Measurements from ENCODE around the gene DNAH3. TPM values are rescaled to one million over a fixed set of nuclear protein-coding genes. Genes with fewer than 3 reads are reported as not detected.
A peak's percentile ranks its signal among the peaks of the same experiment; 100 is the strongest.

Gene DNAH3
- total RNA-seq, 1 experiment from 2014 or later, result 0.15 TPM

DNA sequence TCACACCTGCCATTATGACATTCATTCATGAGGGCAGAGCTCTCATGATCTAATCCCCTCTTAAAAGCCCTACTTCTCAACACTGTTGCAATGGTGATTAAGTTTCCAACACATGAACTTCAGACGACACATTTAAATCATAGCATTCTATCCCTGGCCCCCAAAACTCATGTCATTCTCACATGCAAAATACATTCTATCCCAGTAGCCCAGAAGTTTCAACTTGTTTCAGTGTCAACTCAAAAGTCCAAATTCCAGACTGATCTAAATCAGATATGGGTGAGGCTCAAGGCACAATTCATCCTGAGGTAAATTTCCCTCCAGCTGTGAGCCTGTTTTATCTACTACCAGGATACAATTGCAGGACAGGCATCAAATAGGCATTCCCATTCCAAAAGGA, 224.9 kb downstream of the DNAH3 start:
- Histone ChIP-seq H3K9me3 (ENCODE audit: control insufficient read depth in 1 of 2, insufficient read depth in 1 of 2, low read depth in 1 of 2, low read length in 2 of 2) (no peaks in the 10 kb centered on the region), H3K9ac (ENCODE audit: low read length) (no peak overlapping the region), H3K36me3 (ENCODE audit: control insufficient read depth in 1 of 2, insufficient read depth in 2 of 2, low read length in 2 of 2) (no peaks in the 10 kb centered on the region), H3K4me3 (replicated peaks in 1 of 2; ENCODE audit: low read depth in 1 of 2, low read length in 2 of 2) (no peak overlapping the region), H3K4me2 (ENCODE audit: low read length) (no peak overlapping the region), H3K9me2 (ENCODE audit: insufficient read depth) (no peaks in the 10 kb centered on the region), H4K20me1 (ENCODE audit: insufficient read depth) (no peaks in the 10 kb centered on the region), H3K27me3 (ENCODE audit: insufficient read depth, low read length) (no peaks in the 10 kb centered on the region), H3K79me2 (ENCODE audit: insufficient read depth, low read length) (no peaks in the 10 kb centered on the region), H2AFZ (ENCODE audit: low read depth, low read length, poor library complexity, severe bottlenecking) (no peak overlapping the region), H3K27ac (ENCODE audit: low read depth, low read length) (no peak overlapping the region), H3K4me1 (ENCODE audit: control insufficient read depth in 1 of 2, insufficient read depth in 2 of 2, low read length in 2 of 2) (peaks cover 0 to 4% of the 10 kb centered on the region in 2 experiments; a peak in 1 of 4 replicates)
- intact Hi-C loops (cut with micrococcal nuclease), result no loop called here
- no peak for TF ChIP-seq JUND (IDR thresholded peaks at IDR 0.05)
- no peak for TF ChIP-seq EZH2 (IDR thresholded peaks at IDR 0.05)
- TF ChIP-seq, protein P1, sequence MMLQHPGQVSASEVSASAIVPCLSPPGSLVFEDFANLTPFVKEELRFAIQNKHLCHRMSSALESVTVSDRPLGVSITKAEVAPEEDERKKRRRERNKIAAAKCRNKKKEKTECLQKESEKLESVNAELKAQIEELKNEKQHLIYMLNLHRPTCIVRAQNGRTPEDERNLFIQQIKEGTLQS (IDR thresholded peaks at IDR 0.05), result no peak
- no peak for TF ChIP-seq SP1 (IDR thresholded peaks at IDR 0.05; ENCODE audit: low read depth)
- TF ChIP-seq SRF (IDR thresholded peaks at IDR 0.05; ENCODE audit: low read depth), result no peak
- TF ChIP-seq ZFX (IDR thresholded peaks at IDR 0.05), result no peak
- no peak for TF ChIP-seq EZH2phosphoT487 (IDR thresholded peaks at IDR 0.05; ENCODE audit: borderline replicate concordance)
- TF ChIP-seq TCF7L2 (IDR thresholded peaks at IDR 0.05; ENCODE audit: borderline replicate concordance, extremely low read depth, insufficient read depth, insufficient read length), result no peak
- TF ChIP-seq POLR2AphosphoS5 (IDR thresholded peaks at IDR 0.05; ENCODE audit: low read depth, low read length), result no peak
- no peak for TF ChIP-seq POLR2A (IDR thresholded peaks at IDR 0.05; ENCODE audit: borderline replicate concordance, extremely low read depth, insufficient read depth, insufficient read length)
- no peak for TF ChIP-seq YY1 (IDR thresholded peaks at IDR 0.05; ENCODE audit: extremely low read depth, insufficient replicate concordance, low read depth, low read length)
- no TSS peak for BruUV-seq (replicated peaks)
- DNase-seq (ENCODE audit: low read depth, low spot score), result no peak
- ChIA-PET POLR2A (interaction anchor here (0.6 kb wide), 1 partner anchor 66 kb away, joined by 3 read pairs; no protein-coding TSS in a partner anchor), RAD21 (ENCODE audit: low non-redundant PET in 1 of 2, low total read pairs in 2 of 2, uncharacterized antibody in 2 of 2, unreplicated experiment in 2 of 2) (no interaction called here), CTCF (no interaction called here)
- no peak for ATAC-seq

DNA sequence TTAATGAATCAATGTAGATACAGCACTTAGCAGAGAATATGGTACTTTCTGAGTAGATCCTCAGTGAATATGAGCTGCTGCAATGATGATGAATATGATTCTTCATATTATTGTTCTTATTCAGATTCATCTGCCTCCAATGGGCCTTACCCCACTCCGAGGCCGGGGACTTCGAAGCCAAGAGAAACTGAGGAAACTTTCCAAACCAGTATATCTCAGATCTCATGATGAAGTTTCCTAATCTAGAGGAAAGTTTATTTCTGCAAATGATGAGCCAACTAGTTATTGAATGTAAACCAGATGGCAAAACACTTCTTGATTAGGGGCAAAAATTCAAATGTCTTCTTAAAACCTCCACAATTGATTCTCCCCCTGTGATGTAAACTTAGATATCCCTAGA, 226.8 kb downstream of the DNAH3 start:
- no peak for DNase-seq (ENCODE audit: low read depth, low spot score)
- Histone ChIP-seq H3K4me2 (ENCODE audit: low read length) (no peak overlapping the region), H3K9me3 (ENCODE audit: control insufficient read depth in 1 of 2, insufficient read depth in 1 of 2, low read depth in 1 of 2, low read length in 2 of 2) (no peaks in the 10 kb centered on the region), H3K36me3 (ENCODE audit: control insufficient read depth in 1 of 2, insufficient read depth in 2 of 2, low read length in 2 of 2) (0 out of 4 replicates have a peak, but pooled peaks cover 0 to 3% of the 10 kb centered on the region in 2 experiments), H3K9ac (ENCODE audit: low read length) (no peak overlapping the region), H2AFZ (ENCODE audit: low read depth, low read length, poor library complexity, severe bottlenecking) (no peak overlapping the region), H3K9me2 (ENCODE audit: insufficient read depth) (no peaks in the 10 kb centered on the region), H3K4me1 (ENCODE audit: control insufficient read depth in 1 of 2, insufficient read depth in 2 of 2, low read length in 2 of 2) (no peaks in the 10 kb centered on the region; a peak in 1 of 4 replicates), H3K4me3 (replicated peaks in 1 of 2; ENCODE audit: low read depth in 1 of 2, low read length in 2 of 2) (no peak overlapping the region), H3K27me3 (ENCODE audit: insufficient read depth, low read length) (no peaks in the 10 kb centered on the region), H3K27ac (ENCODE audit: low read depth, low read length) (no peak overlapping the region), H3K79me2 (ENCODE audit: insufficient read depth, low read length) (no peaks in the 10 kb centered on the region), H4K20me1 (ENCODE audit: insufficient read depth) (no peaks in the 10 kb centered on the region)
- ChIA-PET CTCF (no interaction called here), POLR2A (no interaction called here), RAD21 (ENCODE audit: low non-redundant PET in 1 of 2, low total read pairs in 2 of 2, uncharacterized antibody in 2 of 2, unreplicated experiment in 2 of 2) (no interaction called here)
- intact Hi-C loops (cut with micrococcal nuclease), result no loop called here
- no peak for TF ChIP-seq CBX3 (IDR thresholded peaks at IDR 0.05; ENCODE audit: low read depth)
- no peak for TF ChIP-seq CEBPB (IDR thresholded peaks at IDR 0.05; ENCODE audit: low read depth)
- no peak for TF ChIP-seq ZNF274 (IDR thresholded peaks at IDR 0.05; ENCODE audit: low read depth, low read length)
- BruUV-seq (replicated peaks), result TSS peak; percentile 32
- ATAC-seq, result no peak
